GM19395 (cell line): Measurements from ENCODE around the gene RCAN1.

Experiments
- ATAC-seq: cut with Tn5 transposase; IDR thresholded peaks from one replicate; pipeline ENCODE4 v1.9.1; 2021; ENCODE audit warnings: mild to moderate bottlenecking, moderate library complexity; ENCODE audit not compliant: unreplicated experiment

Gene RCAN1

GRCh38 chr21:34614628-34615486 is at the start of gene RCAN1:
TSS of gene RCAN1 (minus strand) at chr21:34615113. CDS start at chr21:34615011, 102 bp downstream.
- ATAC-seq = peak; percentile 96

GRCh38 chr21:34661848-34662247 is 46.9 kb upstream of the RCAN1 start:
- no peak for ATAC-seq

- no peak for ATAC-seq
These were observed 38.6 kb upstream of the RCAN1 start for GRCh38 chr21:34653522-34653921.

- ATAC-seq = no peak
These were observed 36.7 kb upstream of the RCAN1 start for GRCh38 chr21:34651642-34652041.

- ATAC-seq = no peak
These were observed 36.0 kb upstream of the RCAN1 start for GRCh38 chr21:34650861-34651431.

- no peak for ATAC-seq
These were observed 34.5 kb upstream of the RCAN1 start for GRCh38 chr21:34649400-34649799.

- no peak for ATAC-seq
These were observed 33.9 kb upstream of the RCAN1 start for GRCh38 chr21:34648739-34649297.

GRCh38 chr21:34647555-34647954 is 32.6 kb upstream of the RCAN1 start:
- ATAC-seq = no peak

- ATAC-seq = no peak
These were observed 29.9 kb upstream of the RCAN1 start for GRCh38 chr21:34644825-34645224.

- peak; percentile 48 for ATAC-seq
These were observed 27.5 kb upstream of the RCAN1 start for GRCh38 chr21:34642211-34643075.

- no peak for ATAC-seq
These were observed 25.9 kb upstream of the RCAN1 start for GRCh38 chr21:34640858-34641257.

GRCh38 chr21:34639882-34640788 is 25.2 kb upstream of the RCAN1 start:
- peak; percentile 56 for ATAC-seq

GRCh38 chr21:34639250-34639649 is 24.3 kb upstream of the RCAN1 start:
- ATAC-seq = no peak

- no peak for ATAC-seq
These were observed 22.0 kb upstream of the RCAN1 start for GRCh38 chr21:34636961-34637360.

- no peak for ATAC-seq
These were observed 20.4 kb upstream of the RCAN1 start for GRCh38 chr21:34635307-34635706.

- no peak for ATAC-seq
These were observed 17.6 kb upstream of the RCAN1 start for GRCh38 chr21:34632498-34632897.

- ATAC-seq = peak; percentile 69
These were observed 15.7 kb upstream of the RCAN1 start for GRCh38 chr21:34630536-34631143.

- ATAC-seq = no peak
These were observed 11.2 kb upstream of the RCAN1 start for GRCh38 chr21:34626131-34626530.

- ATAC-seq = no peak
These were observed 10.2 kb upstream of the RCAN1 start for GRCh38 chr21:34625030-34625593.
